Activated CD8-positive, alpha-beta memory T cell treated with anti-CD3 and anti-CD28 coated beads, Interleukin-2, amount 50 U/mL, for 48 hours (primary cell): ENCODE results near the gene PIGZ.

Experiments
- DNase-seq: peaks from one replicate; pipeline ENCODE4 v3.0.0-alpha.2; 2020

The PIGZ gene

GRCh38 chr3:196981657-196982056 is 13.0 kb upstream of the PIGZ start:
- DNase-seq: no peak

GRCh38 chr3:196979545-196979944 is 10.9 kb upstream of the PIGZ start:
- DNase-seq: no peak

GRCh38 chr3:196976941-196977340 is 8.3 kb upstream of the PIGZ start:
- DNase-seq: no peak

GRCh38 chr3:196975349-196975748 is 6.7 kb upstream of the PIGZ start:
- no peak for DNase-seq

- no peak for DNase-seq
These were observed 6.0 kb upstream of the PIGZ start for GRCh38 chr3:196974661-196975060.

GRCh38 chr3:196971094-196971698 is 2.6 kb upstream of the PIGZ start:
- DNase-seq: peak; percentile 47

- no peak for DNase-seq
These were observed 2.0 kb upstream of the PIGZ start for GRCh38 chr3:196970547-196971093.

- DNase-seq: peak; percentile 90
These were observed 1.3 kb upstream of the PIGZ start for GRCh38 chr3:196969660-196970546.

GRCh38 chr3:196969134-196969659 is 564 bp upstream of the PIGZ start:
- DNase-seq: peak; percentile 81

- no peak for DNase-seq
These were observed 1.0 kb downstream of the PIGZ start for GRCh38 chr3:196967412-196968232.

GRCh38 chr3:196966526-196967401 is 1.9 kb downstream of the PIGZ start:
- no peak for DNase-seq

GRCh38 chr3:196965804-196966173 is 2.8 kb downstream of the PIGZ start:
- peak; percentile 33 for DNase-seq

GRCh38 chr3:196965112-196965803 is 3.4 kb downstream of the PIGZ start:
- DNase-seq: peak; percentile 13

- peak; percentile 30 for DNase-seq
These were observed 5.0 kb downstream of the PIGZ start for GRCh38 chr3:196963631-196963953.

- peak; percentile 6 for DNase-seq
These were observed 5.6 kb downstream of the PIGZ start for GRCh38 chr3:196962930-196963630.

- peak; percentile 32 for DNase-seq
These were observed 6.3 kb downstream of the PIGZ start for GRCh38 chr3:196962108-196962929.

GRCh38 chr3:196954832-196955231 is 13.8 kb downstream of the PIGZ start:
- DNase-seq: no peak

GRCh38 chr3:196951371-196951770 is 17.3 kb downstream of the PIGZ start:
- DNase-seq: no peak

- DNase-seq: no peak
These were observed 18.9 kb downstream of the PIGZ start for GRCh38 chr3:196949750-196950149.

GRCh38 chr3:196949285-196949619 is 19.4 kb downstream of the PIGZ start:
- no peak for DNase-seq
